ENCODE data around the gene RGS5. TPM values are rescaled to one million over a fixed set of nuclear protein-coding genes. Genes with fewer than 3 reads are reported as not detected.

RGS5 gene
- total RNA-seq, 3 donors from 2014 or later: 22.0 to 156 (median 23.4) TPM

DNA sequence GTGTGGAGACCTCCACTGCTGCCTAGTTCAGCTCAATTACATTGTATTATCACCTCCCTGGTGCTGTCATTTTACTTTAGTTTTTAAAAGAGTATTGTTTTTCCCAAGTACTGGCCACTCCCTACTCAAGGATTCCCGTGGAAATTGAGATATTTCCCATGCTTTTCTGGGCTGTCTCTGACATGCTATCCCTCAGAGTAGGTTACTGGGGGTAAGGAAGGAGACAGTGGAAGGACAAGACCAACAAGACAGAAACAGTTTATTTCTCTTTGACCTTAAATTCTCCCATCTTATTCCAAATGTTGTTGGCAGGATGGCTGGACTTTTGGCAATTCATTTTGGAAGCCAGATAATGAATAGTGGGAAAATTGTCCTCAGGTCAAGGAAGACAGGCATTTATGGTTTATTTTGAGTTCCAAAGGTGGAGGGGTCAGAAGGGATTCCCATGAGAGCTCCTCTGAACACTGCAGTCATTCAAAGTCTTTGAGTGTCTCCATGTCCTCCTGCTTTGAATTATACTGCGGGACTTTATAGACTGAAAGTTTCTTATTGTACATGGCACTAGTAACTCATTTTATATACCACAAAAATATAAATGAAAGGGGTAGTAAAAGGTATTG lies 20.3 kb downstream of the RGS5 start:
- Histone ChIP-seq H3K4me1 (ENCODE audit: low read depth) (no peaks in the 10 kb centered on the region), H3K9me3 (no peaks in the 10 kb centered on the region), H3K4me3 (no peak overlapping the region), H3K36me3 (ENCODE audit: low read depth) (no peaks in the 10 kb centered on the region)
- DNase-seq (no peak), ATAC-seq (no peak)
- intact Hi-C loops (cut with DNase I, micrococcal nuclease): no loop called here
- TF ChIP-seq, protein P1, sequence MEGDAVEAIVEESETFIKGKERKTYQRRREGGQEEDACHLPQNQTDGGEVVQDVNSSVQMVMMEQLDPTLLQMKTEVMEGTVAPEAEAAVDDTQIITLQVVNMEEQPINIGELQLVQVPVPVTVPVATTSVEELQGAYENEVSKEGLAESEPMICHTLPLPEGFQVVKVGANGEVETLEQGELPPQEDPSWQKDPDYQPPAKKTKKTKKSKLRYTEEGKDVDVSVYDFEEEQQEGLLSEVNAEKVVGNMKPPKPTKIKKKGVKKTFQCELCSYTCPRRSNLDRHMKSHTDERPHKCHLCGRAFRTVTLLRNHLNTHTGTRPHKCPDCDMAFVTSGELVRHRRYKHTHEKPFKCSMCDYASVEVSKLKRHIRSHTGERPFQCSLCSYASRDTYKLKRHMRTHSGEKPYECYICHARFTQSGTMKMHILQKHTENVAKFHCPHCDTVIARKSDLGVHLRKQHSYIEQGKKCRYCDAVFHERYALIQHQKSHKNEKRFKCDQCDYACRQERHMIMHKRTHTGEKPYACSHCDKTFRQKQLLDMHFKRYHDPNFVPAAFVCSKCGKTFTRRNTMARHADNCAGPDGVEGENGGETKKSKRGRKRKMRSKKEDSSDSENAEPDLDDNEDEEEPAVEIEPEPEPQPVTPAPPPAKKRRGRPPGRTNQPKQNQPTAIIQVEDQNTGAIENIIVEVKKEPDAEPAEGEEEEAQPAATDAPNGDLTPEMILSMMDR (IDR thresholded peaks at IDR 0.05): no peak

DNA sequence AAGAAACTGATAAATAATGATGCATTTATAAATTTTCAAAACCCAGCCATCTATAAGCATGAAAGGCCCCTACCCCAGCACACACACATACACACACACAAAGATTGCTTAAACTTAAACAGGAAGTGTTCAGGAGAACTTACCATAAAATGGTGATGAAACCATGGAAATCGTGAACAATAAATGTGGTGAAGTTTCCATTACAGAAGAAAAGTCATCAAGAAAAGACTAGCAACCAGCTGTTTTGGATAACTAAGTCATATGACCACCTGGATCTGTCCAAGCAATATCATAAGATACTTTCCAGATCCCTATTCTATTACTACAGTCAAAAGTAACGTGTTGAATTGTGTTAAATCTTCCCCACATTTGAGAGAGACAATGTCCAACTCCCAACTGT lies 24.1 kb downstream of the RGS5 start:
- H3K4me1 ChIP-seq (ENCODE audit: low read depth): no peaks in the 10 kb centered on the region
- ATAC-seq (no peak), DNase-seq (no peak)
- intact Hi-C loops (cut with DNase I, micrococcal nuclease): loop anchor here (10.0 kb wide), 2 partner anchors 104 to 304 kb away; no protein-coding TSS in a partner anchor
- no peaks in the 10 kb centered on the region for H3K9me3 ChIP-seq
- no peaks in the 10 kb centered on the region for H3K36me3 ChIP-seq (ENCODE audit: low read depth)
- H3K4me3 ChIP-seq: no peak overlapping the region
- TF ChIP-seq, protein P1 (IDR thresholded peaks at IDR 0.05): no peak

DNA sequence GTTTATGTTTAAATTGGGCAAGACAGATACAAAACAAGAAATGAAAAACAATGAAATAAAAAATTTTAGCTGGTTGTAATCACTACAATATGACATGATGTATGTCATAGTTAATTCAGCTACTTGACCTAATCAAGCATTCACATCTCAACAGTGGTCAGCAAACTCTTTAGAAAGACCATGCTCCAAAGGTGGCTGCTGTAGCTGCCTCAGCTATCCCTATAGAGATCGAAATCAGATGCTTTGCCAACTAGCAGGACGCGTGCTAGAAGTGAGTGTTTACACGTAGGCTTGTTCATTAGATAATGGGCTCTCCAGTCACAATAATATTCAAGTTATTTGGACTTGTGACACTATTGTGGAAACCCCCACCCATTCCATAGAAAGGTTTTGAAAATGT lies 25.9 kb downstream of the RGS5 start:
- intact Hi-C loops (cut with DNase I, micrococcal nuclease): loop anchor here (10.0 kb wide), 2 partner anchors 102 to 302 kb away; no protein-coding TSS in a partner anchor

GRCh38 chr1:163174524-163175437 lies 27.9 kb downstream of the RGS5 start:
- Histone ChIP-seq H3K9me3 (no peaks in the 10 kb centered on the region), H3K36me3 (ENCODE audit: low read depth) (no peaks in the 10 kb centered on the region), H3K4me3 (no peak overlapping the region), H3K4me1 (ENCODE audit: low read depth) (no peaks in the 10 kb centered on the region)
- TF ChIP-seq, protein P1 (IDR thresholded peaks at IDR 0.05): peak; percentile 56
- DNase-seq (peak; percentile 29 to 72 (median 62)), ATAC-seq (peak; percentile 35)
- intact Hi-C loops (cut with DNase I, micrococcal nuclease): loop anchor here (10.0 kb wide), 2 partner anchors 100 to 300 kb away; no protein-coding TSS in a partner anchor

More for the DNA sequence above, 25.9 kb downstream of the RGS5 start:
- Histone ChIP-seq H3K4me3 (no peak overlapping the region), H3K9me3 (no peaks in the 10 kb centered on the region), H3K4me1 (ENCODE audit: low read depth) (no peaks in the 10 kb centered on the region), H3K36me3 (ENCODE audit: low read depth) (no peaks in the 10 kb centered on the region)
- TF ChIP-seq, protein P1 (IDR thresholded peaks at IDR 0.05): no peak
- ATAC-seq (no peak), DNase-seq (no peak)

DNA sequence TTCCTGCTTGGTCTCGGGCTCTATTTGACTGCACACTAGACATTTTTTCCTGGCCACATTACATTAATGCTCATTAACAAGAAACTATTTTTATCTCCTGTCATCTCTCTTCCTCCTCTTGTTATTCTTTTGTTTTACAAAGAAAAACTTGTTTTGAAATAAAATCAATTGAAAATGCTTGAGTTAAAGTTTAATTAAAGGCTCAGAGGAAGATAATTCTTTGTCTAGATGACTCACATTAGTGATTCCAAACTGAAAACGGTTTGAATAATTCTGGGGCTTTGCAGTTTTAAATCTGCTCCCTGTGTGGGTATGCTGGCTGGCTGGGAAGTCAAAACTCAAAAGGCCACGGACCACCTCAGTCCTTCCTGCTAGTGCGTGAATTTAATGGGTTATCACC lies 29.6 kb downstream of the RGS5 start:
- TF ChIP-seq, protein P1 (IDR thresholded peaks at IDR 0.05): no peak
- no peaks in the 10 kb centered on the region for H3K9me3 ChIP-seq
- DNase-seq: no peak
- intact Hi-C loops (cut with DNase I, micrococcal nuclease): loop anchor here (10.0 kb wide), 2 partner anchors 98 to 298 kb away; no protein-coding TSS in a partner anchor
- no peaks in the 10 kb centered on the region for H3K36me3 ChIP-seq (ENCODE audit: low read depth)
- no peak overlapping the region for H3K4me3 ChIP-seq
- ATAC-seq: no peak
- H3K4me1 ChIP-seq (ENCODE audit: low read depth): no peaks in the 10 kb centered on the region

Data from mucosa of descending colon (tissue), 3 donors.